Measurements from ENCODE around the gene LONRF3. TPM values are rescaled to one million over a fixed set of nuclear protein-coding genes. Genes with fewer than 3 reads are reported as not detected.

LONRF3 gene
- total and polyA plus RNA-seq, 2 of the 8 experiments (the other 6 are each of a cell fraction or from before 2014, with no cell fraction given) = 0.11 TPM; not detected in 1

DNA sequence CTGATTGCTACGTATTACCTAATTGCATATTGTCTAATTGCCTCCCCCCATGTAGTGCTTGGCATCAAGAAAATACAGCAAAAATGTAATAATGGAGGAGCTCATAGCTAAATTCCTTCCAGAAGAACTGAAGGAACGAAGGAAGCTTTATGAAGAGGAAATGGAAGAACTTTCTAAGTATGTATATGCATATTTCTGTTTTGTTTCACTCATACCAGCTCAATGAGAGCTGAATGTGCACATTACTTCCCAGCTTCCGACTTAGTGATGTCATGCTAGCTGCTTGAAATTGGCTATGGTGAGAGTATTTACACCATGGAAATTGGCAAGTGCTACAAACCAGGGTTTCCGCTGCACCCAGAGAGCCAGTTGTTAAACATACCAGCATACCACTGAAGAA lies 34.7 kb downstream of the LONRF3 start:
- Histone ChIP-seq H3K27ac (ENCODE audit: low read depth, low read length) (no peak overlapping the region), H3K36me3 (ENCODE audit: control insufficient read depth in 2 of 4, insufficient read depth in 4 of 4, low read length in 3 of 4) (no peaks in the 10 kb centered on the region), H3K79me1 (ENCODE audit: low read depth, low read length) (no peaks in the 10 kb centered on the region), H2BK5ac (ENCODE audit: low read depth, low read length) (no peak overlapping the region), H3K56ac (replicated peaks; ENCODE audit: insufficient read length, low read depth, low read length) (no peak overlapping the region), H3K9ac (replicated peaks in 1 of 4; ENCODE audit: extremely low read depth in 1 of 4, low read depth in 3 of 4, low read length in 3 of 4) (no peak overlapping the region), H4K20me1 (replicated peaks in 1 of 2; ENCODE audit: control insufficient read depth in 1 of 2, insufficient read depth in 2 of 2, low read length in 2 of 2) (no peaks in the 10 kb centered on the region), H2BK12ac (ENCODE audit: low read depth, low read length) (no peak overlapping the region), H4K8ac (ENCODE audit: extremely low read depth, insufficient read depth, low read length) (no peak overlapping the region), H3K23me2 (ENCODE audit: low read depth, low read length) (no peaks in the 10 kb centered on the region), H3K79me2 (ENCODE audit: control insufficient read depth in 1 of 2, insufficient read depth in 2 of 2, low read length in 2 of 2) (no peaks in the 10 kb centered on the region), H2AK5ac (ENCODE audit: low read depth, low read length) (no peak overlapping the region), H2BK15ac (ENCODE audit: low read length) (no peak overlapping the region), H3K18ac (ENCODE audit: extremely low read depth, low read length) (no peak overlapping the region), H3K4ac (replicated peaks; ENCODE audit: insufficient read length, low read depth, low read length) (no peak overlapping the region), H3K4me3 (ENCODE audit: extremely low read depth in 1 of 4, insufficient read depth in 2 of 4, low read depth in 3 of 4, low read length in 4 of 4) (no peak overlapping the region), H2BK120ac (replicated peaks; ENCODE audit: low read depth, low read length) (no peak overlapping the region), H3K27me3 (replicated peaks in 1 of 4; ENCODE audit: control insufficient read depth in 3 of 4, extremely low read depth in 1 of 4, insufficient read depth in 3 of 4, low read length in 3 of 4) (no peaks in the 10 kb centered on the region), H3K14ac (ENCODE audit: insufficient read length) (no peak overlapping the region), H4K5ac (ENCODE audit: insufficient read length, low read depth, low read length) (no peak overlapping the region), H2AFZ (ENCODE audit: low read length) (no peak overlapping the region), H3K23ac (ENCODE audit: insufficient read length) (no peak overlapping the region), H3K4me1 (replicated peaks in 1 of 4; ENCODE audit: control insufficient read depth in 3 of 4, insufficient read depth in 4 of 4, low read length in 3 of 4) (no peaks in the 10 kb centered on the region), H2BK20ac (ENCODE audit: low read length) (no peak overlapping the region), H3K4me2 (ENCODE audit: insufficient read depth in 1 of 2, low read depth in 2 of 2, low read length in 2 of 2) (no peak overlapping the region), H4K91ac (replicated peaks; ENCODE audit: insufficient read length, low read length) (no peak overlapping the region), H3K9me3 (ENCODE audit: insufficient read depth in 2 of 2, low read depth in 1 of 2, low read length in 1 of 2) (no peaks in the 10 kb centered on the region)
- ChIA-PET POLR2A (ENCODE audit: partially characterized antibody) (interaction anchor here (1.0 kb wide), 1 partner anchor 34 kb away, joined by 3 read pairs; the partner anchor contains the start of gene LONRF3), CTCF (ENCODE audit: partially characterized antibody) (interaction anchor here (0.7 to 2.7 kb wide), 16 partner anchors 13 to 178 kb away, joined by 3 to 14 read pairs (median 4); no protein-coding TSS in a partner anchor)
- TF ChIP-seq BACH1 (IDR thresholded peaks at IDR 0.05; ENCODE audit: low read length) (no peak), POLR2AphosphoS5 (IDR thresholded peaks at IDR 0.05; ENCODE audit: low read depth, low read length) (no peak), NANOG (IDR thresholded peaks at IDR 0.05; ENCODE audit: insufficient read depth, low read depth, low read length, poor library complexity, severe bottlenecking) (no peak)
- TF ChIP-seq, protein P1, sequence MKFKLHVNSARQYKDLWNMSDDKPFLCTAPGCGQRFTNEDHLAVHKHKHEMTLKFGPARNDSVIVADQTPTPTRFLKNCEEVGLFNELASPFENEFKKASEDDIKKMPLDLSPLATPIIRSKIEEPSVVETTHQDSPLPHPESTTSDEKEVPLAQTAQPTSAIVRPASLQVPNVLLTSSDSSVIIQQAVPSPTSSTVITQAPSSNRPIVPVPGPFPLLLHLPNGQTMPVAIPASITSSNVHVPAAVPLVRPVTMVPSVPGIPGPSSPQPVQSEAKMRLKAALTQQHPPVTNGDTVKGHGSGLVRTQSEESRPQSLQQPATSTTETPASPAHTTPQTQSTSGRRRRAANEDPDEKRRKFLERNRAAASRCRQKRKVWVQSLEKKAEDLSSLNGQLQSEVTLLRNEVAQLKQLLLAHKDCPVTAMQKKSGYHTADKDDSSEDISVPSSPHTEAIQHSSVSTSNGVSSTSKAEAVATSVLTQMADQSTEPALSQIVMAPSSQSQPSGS (IDR thresholded peaks at IDR 0.05; ENCODE audit: low read length) = no peak
- FAIRE-seq = no peak
- DNase-seq (ENCODE audit: low read depth in 1 of 2, low spot score in 2 of 2) = no peak
- 87% methylated on average over 4 of the region's 4 CpGs; no CpG with 5 or more reads in 1 of the 2 experiments for WGBS, 2 experiments (ENCODE audit: extremely low coverage in 1 of 2, insufficient coverage in 1 of 2, insufficient read length in 1 of 2, insufficient replicate concordance in 2 of 2, low coverage in 1 of 2, low lambda C conversion rate in 2 of 2, missing lambda C conversion rate in 1 of 2)
